ENCODE measurements around the gene UTP11.
"Not testable (repeated sequence)": the region's sequence is repeated elsewhere in the genome, so short reads cannot be mapped to it uniquely, and the experiment has no call there.

DNA sequence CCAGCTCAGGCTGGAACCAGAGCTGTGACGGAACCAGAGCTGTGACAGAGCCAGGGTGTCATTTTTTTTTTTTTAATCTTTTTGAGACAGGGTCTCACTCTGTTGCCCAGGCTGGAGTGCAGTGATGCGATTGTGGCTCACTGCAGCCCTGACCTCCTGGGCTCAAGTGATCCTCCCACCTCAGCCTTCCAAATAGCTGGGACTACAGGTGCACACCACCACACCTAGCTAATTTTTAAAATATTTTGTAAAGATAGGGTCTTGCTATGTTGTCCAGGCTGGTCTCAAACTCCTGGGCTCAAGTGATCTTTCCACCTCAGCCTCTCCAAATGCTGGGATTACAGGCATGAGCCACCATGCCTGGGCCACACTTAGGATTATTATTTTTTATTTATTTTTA lies 20.5 kb downstream of the UTP11 start:
- TF ChIP-seq GATA2 (IDR thresholded peaks at IDR 0.05; ENCODE audit: insufficient read depth, insufficient read length, low read depth, low read length); EZH2 (IDR thresholded peaks at IDR 0.05; ENCODE audit: borderline replicate concordance, low read depth, low read length, severe bottlenecking); POLR2A (IDR thresholded peaks at IDR 0.05; ENCODE audit: low read depth, low read length): not testable (repeated sequence)
- TF ChIP-seq, protein P1, sequence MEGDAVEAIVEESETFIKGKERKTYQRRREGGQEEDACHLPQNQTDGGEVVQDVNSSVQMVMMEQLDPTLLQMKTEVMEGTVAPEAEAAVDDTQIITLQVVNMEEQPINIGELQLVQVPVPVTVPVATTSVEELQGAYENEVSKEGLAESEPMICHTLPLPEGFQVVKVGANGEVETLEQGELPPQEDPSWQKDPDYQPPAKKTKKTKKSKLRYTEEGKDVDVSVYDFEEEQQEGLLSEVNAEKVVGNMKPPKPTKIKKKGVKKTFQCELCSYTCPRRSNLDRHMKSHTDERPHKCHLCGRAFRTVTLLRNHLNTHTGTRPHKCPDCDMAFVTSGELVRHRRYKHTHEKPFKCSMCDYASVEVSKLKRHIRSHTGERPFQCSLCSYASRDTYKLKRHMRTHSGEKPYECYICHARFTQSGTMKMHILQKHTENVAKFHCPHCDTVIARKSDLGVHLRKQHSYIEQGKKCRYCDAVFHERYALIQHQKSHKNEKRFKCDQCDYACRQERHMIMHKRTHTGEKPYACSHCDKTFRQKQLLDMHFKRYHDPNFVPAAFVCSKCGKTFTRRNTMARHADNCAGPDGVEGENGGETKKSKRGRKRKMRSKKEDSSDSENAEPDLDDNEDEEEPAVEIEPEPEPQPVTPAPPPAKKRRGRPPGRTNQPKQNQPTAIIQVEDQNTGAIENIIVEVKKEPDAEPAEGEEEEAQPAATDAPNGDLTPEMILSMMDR (IDR thresholded peaks at IDR 0.05; ENCODE audit: extremely low read depth in 1 of 2, insufficient read depth in 1 of 2, low read depth in 1 of 2, low read length in 2 of 2) = not testable (repeated sequence)
